Heart left ventricle (tissue), 16 donors: ENCODE results near the gene ARFIP1. TPM values are rescaled to one million over a fixed set of nuclear protein-coding genes. Genes with fewer than 3 reads are reported as not detected.
"Not testable (repeated sequence)": the region's sequence is repeated elsewhere in the genome, so short reads cannot be mapped to it uniquely, and the experiment has no call there.

Source experiments
- ATAC-seq, 4 donors: fragments of 200-7000 bp; cut with Tn5 transposase; one replicate each; pipeline ENCODE4 v1.9.1; 2020 to 2022; ENCODE audit warnings: moderate library complexity in 4 of 4, mild to moderate bottlenecking in 3 of 4, moderate number of reproducible peaks in 1 of 4
- DNase-seq, 5 donors: peaks; one replicate each; pipeline ENCODE4 v3.0.0-alpha.2; 2020
- H3K27ac ChIP-seq, 12 donors: fragments of 200-600 bp; sonication (generic) in 4 of 12; one replicate each; pipeline versions ENCODE4 v1.5.0 to v1.8.0; 2016 to 2022; ENCODE audit warnings: mild to moderate bottlenecking in 2 of 12
- H3K27me3 ChIP-seq, 9 donors: fragments of 200-600 bp; sonication (generic) in 2 of 9; one replicate each; pipeline versions ENCODE4 v1.5.1 to v1.8.0; 2016 to 2022; ENCODE audit warnings: mild to moderate bottlenecking in 3 of 9
- H3K36me3 ChIP-seq, 9 donors: fragments of 200-600 bp; sonication (generic) in 2 of 9; one replicate each; pipeline versions ENCODE4 v1.5.0 to v1.8.0; 2018 to 2022; ENCODE audit warnings: mild to moderate bottlenecking in 2 of 9
- H3K4me1 ChIP-seq, 12 donors: fragments of 200-600 bp; sonication (generic) in 4 of 12; one replicate each; pipeline versions ENCODE4 v1.5.0 to v1.8.0; 2016 to 2022; ENCODE audit warnings: mild to moderate bottlenecking in 3 of 12
- H3K4me3 ChIP-seq, 12 donors: fragments of 200-600 bp; sonication (generic) in 4 of 12; one replicate each; pipeline versions ENCODE4 v1.5.0 to v1.8.0; 2017 to 2022; ENCODE audit warnings: mild to moderate bottlenecking in 9 of 12, moderate library complexity in 4 of 12
- H3K9me3 ChIP-seq, 12 donors: fragments of 200-600 bp; sonication (generic) in 4 of 12; one replicate each; pipeline versions ENCODE4 v1.5.0 to v1.8.0; 2016 to 2022; ENCODE audit warnings: mild to moderate bottlenecking in 1 of 12
- CTCF ChIP-seq, 12 donors: fragments of 200-600 bp; sonication (generic) in 4 of 12; IDR thresholded peaks; one replicate each; pipeline versions ENCODE4 v1.5.0 to v1.8.0; 2018 to 2022; ENCODE audit warnings: antibody characterized with exemption in 12 of 12, mild to moderate bottlenecking in 5 of 12
- POLR2A ChIP-seq, 2 donors: fragments of 450-650 bp; IDR thresholded peaks; one replicate each; pipeline ENCODE4 v1.6.1; 2017; ENCODE audit warnings: antibody characterized with exemption in 2 of 2, mild to moderate bottlenecking in 2 of 2, moderate library complexity in 2 of 2
- WGBS, 4 donors: extraction: QIAGEN DNeasy Blood & Tissue Kit in 2 of 4; methylation state at CpG; one replicate each; pipeline versions ENCODE4 v1.1.5 to v1.1.7; 2013 to 2018; 5-methylcytosine and 5-hydroxymethylcytosine counted together
- intact Hi-C, 10 donors: fragments of 100-400 bp; cut with DNase I; formaldehyde crosslinking; loops; one replicate each; pipeline versions ENCODE4 v1.11.1 to v1.14.2; 2022
- polyA plus RNA-seq, 2 donors: library from polyadenylated mRNA; stranded (reverse); fragments of 200-250 nt; gene quantifications; one replicate each; pipeline ENCODE4 v1.2.3, GENCODE V29; 2013
- total RNA-seq, 9 donors: library from RNA; depleted of rRNA in 2 of 9; stranded (reverse); fragments of >200 nt in 2 of 9; fragmentation: NEBNext Ultra II Directional in 3 of 9; extraction: Animal tissue kit (Norgen Biotek cat#: 25700) in 3 of 9; gene quantifications; one replicate each; pipeline versions ENCODE4 v1.1.0 to v1.2.4, GENCODE V29; 2016 to 2023
- donor health status: ischemic (EF 13 %, LVEDD 7.1; RV severe dilation, severe dysfunction).
- donor health status: healthy with polysubstance abuse.
- donor health status: DM: no; HTN: yes; CAD: no.
- donor health status: DM: no; HTN: no; CAD: no.
- donor health status: ischemic (EF 25% LVEDD 6.9; RV normal size, moderate dysfunction).
- donor health status: ischemic (EF 25% LVEDD 5.7; RV mildly dilated, moderate dysfunction).
- donor health status: healthy.
- donor health status: DM: yes; HTN: yes; CAD: no.
- donor health status: ischemic (EF 35%, LVEDD 5.7; RV mildly dilated, moderate dysfunction).
- donor health status: nonischemic (EF 11% LVEDD 7.7; RV severe dilation, severe dysfunction).
- donor health status: DM: yes; HTN: yes; CAD: no.
- donor health status: PGD.
- donor health status: ischemic (EF 29% LVEDD 5.4; RV normal size, mild dysfunction).
- donor health status: nonischemic (EF 23%, LVEDD 6.1; RV moderate dilation, normal function).

The ARFIP1 gene
- total and polyA plus RNA-seq, 11 donors = 9.0 to 30.6 (median 11.8) TPM

- no peak overlapping the region for H3K4me3 ChIP-seq
- DNase-seq (no peak), ATAC-seq (no peak)
- intact Hi-C loops = no loop called here
- TF ChIP-seq POLR2A (IDR thresholded peaks at IDR 0.05) = no peak
- TF ChIP-seq CTCF (IDR thresholded peaks at IDR 0.05) = no peak
- H3K4me1 ChIP-seq = peaks cover 0 to 3% (median 0%) of the 10 kb centered on the region in 12 donors
- peaks cover 0 to 29% (median 13%) of the 10 kb centered on the region in 9 donors for H3K36me3 ChIP-seq
- peaks cover 0 to 26% (median 4%) of the 10 kb centered on the region in 12 donors for H3K9me3 ChIP-seq
- H3K27ac ChIP-seq = no peak overlapping the region
- no peaks in the 10 kb centered on the region for H3K27me3 ChIP-seq
- 97 to 98% (median 98%) methylated on average over 2 of the region's 2 CpGs for WGBS, 4 donors
These were observed 51.7 kb downstream of the ARFIP1 start for GRCh38 chr4:152831416-152831815.

- Histone ChIP-seq H3K9me3 (peaks cover 0 to 28% (median 2%) of the 10 kb centered on the region in 12 donors), H3K4me3 (no peak overlapping the region), H3K4me1 (no peaks in the 10 kb centered on the region), H3K27ac (no peak overlapping the region), H3K27me3 (no peaks in the 10 kb centered on the region), H3K36me3 (peaks cover 0 to 18% (median 10%) of the 10 kb centered on the region in 9 donors)
- DNase-seq (no peak), ATAC-seq (no peak)
- 95 to 98% (median 96%) methylated on average over 3 of the region's 3 CpGs for whole genome bisulfite sequencing, 4 donors
- TF ChIP-seq POLR2A (IDR thresholded peaks at IDR 0.05) = no peak
- TF ChIP-seq CTCF (IDR thresholded peaks at IDR 0.05) = no peak
- intact Hi-C loops = no loop called here
These were observed 57.2 kb downstream of the ARFIP1 start for GRCh38 chr4:152836936-152837335.

- not testable (repeated sequence) for H3K36me3 ChIP-seq, H3K27me3 ChIP-seq, H3K4me3 ChIP-seq, DNase-seq, H3K27ac ChIP-seq, ATAC-seq, H3K4me1 ChIP-seq
- intact Hi-C loops = loop anchor here in 2 of 10 donors (5.0 kb wide), 1 partner anchor 288 kb away; no protein-coding TSS in a partner anchor
- peaks cover 0 to 31% (median 2%) of the 10 kb centered on the region in 12 donors for H3K9me3 ChIP-seq
- 88 to 95% (median 92%) methylated on average over 1 of the region's 1 CpG for WGBS, 4 donors
These were observed 60.0 kb downstream of the ARFIP1 start for GRCh38 chr4:152839729-152840128.

GRCh38 chr4:152843481-152844090 is 63.8 kb downstream of the ARFIP1 start:
- WGBS, 4 donors = 88 to 94% (median 90%) methylated on average over 8 to 11 of the region's 11 CpGs

More at GRCh38 chr4:152843481-152844090, 63.8 kb downstream of the ARFIP1 start:
- Histone ChIP-seq H3K4me3 (no peak overlapping the region), H3K27ac (no peak overlapping the region), H3K36me3 (no peaks in the 10 kb centered on the region), H3K4me1 (no peaks in the 10 kb centered on the region), H3K9me3 (peaks cover 0 to 13% (median 2%) of the 10 kb centered on the region in 12 donors), H3K27me3 (no peaks in the 10 kb centered on the region)
- no peak for DNase-seq
- intact Hi-C loops = loop anchor here in 3 of 10 donors (2.0 to 5.0 kb wide), 2 partner anchors 241 to 284 kb away; no protein-coding TSS in a partner anchor
- ATAC-seq = no peak
- no peak for TF ChIP-seq POLR2A (IDR thresholded peaks at IDR 0.05)
- TF ChIP-seq CTCF (IDR thresholded peaks at IDR 0.05) = no peak
